Stimulated activated CD4-positive, alpha-beta T cell treated with anti-CD3 and anti-CD28 coated beads, Interleukin-12 subunit alpha, Interleukin-12 subunit beta, amount 100 ng/mL, for 4 hours (primary cell): ENCODE data around the gene DRD3.

Experiments used
- DNase-seq: peaks from one replicate; pipeline ENCODE4 v3.0.0-alpha.2; 2020

Gene DRD3

DNA sequence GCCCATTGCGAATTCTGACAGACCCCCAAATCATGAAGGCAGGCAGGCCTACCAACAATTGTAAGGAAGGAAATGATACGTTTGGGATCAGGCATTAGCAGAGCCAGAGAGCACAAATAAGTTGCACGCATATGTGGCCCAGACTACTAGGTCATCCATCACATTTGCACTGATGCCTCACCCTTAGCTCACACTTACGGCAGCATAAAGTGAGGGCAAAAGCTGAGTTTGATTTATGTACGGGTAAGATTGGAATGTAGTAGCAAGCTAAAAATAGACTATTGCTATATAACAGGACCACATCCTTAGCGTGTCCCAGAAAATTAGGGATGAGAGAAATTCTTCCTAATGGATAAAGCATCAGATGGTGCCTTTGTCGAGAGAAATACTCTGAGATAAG is 63.7 kb downstream of the DRD3 start:
- no peak for DNase-seq

DNA sequence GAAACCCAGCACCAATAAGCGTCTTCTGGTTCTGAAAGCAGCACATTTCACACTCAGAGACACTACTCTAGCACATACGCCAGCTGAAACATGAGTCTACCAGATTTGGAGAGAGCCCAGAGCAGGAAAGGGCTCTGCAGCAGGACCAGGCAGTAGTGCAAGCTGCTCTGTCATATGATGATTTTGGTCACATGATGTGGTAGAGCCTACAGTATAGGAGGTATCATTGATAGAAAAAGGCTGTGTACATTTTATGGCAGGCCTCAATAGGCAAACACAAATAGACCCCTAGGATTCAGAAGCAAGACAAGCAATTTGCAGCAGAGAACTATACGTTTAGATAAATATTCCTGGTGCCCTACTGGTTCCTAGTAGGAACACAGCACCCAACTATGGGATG is 64.1 kb downstream of the DRD3 start:
- DNase-seq: no peak

DNA sequence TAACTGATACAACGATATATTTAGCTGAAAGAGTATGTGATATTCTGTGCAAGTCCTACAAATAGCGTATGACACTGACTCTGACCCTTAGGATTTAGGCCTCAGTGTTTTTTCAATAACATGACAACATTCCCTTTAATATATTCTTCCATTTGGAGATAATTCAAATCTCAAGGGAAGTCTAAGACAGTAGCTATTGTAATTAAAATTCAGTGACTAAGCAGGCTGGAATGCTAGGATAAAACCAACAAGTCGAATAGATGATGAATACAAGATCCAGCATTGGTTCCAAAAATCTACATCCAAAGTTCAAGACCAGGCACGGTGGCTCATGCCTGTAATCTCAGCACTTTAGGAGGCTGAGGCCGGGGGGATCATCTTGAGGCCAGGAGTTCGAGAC is 66.2 kb downstream of the DRD3 start:
- no peak for DNase-seq

DNA sequence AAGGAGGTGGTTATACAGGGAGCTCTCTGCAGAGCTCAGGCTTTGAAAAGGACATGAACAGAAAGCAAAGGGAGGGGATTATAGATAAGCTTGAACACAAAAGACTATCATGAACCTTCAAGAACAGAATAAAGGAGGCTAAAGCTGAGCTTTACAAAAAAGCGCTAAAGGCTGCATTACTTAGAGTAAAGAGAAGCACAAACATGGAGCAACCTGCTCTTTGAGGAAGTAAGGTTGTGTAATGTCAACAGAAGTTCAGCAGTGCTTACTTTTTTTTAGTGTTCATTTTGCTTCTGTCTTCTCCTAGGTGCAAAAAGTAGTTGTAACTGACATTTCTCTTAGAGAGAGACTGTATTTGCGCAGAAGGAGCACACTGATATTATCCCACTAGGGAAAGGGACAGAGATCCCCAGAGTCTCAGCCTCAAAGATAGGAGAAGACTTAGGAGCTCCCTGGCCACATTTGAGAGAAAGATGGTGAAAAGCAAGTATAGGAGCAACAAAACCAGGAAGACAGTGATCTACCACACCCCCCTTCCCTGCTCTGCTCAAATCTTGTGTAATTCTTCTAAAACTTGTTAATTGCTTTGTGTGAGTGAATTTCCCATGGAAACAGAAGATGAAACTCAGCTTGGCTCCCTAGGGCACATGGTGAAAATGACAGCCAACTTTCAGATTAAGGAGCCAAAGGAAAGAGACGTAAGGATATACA is 67.6 kb downstream of the DRD3 start:
- DNase-seq: no peak

DNA sequence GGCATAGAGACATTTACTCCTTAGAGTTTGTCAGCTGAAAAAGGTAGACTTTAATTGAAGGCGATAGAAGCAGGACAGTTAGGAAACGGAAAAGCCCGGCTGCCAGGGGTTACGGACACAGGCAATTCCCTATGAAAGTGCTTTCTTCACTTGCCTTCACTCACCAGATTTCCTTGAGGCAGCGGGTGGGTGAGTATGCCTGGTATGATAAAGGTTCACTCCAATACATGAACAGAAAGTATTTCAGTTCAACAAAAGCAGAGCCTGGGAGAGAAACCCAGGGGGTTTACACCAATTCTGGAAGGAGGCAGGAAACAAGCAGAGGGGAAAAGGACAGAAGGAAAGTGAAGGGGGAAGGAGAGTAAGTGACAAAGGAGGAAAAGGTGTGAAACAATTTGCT is 68.4 kb downstream of the DRD3 start:
- DNase-seq: no peak

DNA sequence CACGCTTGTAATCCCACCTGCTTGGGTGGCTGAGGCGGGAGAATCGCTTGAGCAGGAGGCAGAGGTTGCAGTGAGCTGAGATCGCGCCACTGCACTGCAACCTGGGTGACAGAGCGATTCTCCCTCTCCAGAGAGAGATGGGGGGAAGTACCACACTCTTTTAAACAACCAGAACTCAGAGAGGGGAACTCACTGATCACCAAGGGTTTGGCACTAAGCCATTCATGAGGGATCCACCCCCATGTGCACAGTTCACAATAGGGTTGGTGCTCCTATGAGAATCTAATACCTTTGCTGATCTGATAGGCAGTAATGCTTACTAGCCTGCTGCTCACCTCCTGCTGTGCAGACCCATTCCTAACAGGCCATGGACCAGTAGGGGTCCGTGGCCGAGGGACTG is 70.7 kb downstream of the DRD3 start:
- DNase-seq: no peak

DNA sequence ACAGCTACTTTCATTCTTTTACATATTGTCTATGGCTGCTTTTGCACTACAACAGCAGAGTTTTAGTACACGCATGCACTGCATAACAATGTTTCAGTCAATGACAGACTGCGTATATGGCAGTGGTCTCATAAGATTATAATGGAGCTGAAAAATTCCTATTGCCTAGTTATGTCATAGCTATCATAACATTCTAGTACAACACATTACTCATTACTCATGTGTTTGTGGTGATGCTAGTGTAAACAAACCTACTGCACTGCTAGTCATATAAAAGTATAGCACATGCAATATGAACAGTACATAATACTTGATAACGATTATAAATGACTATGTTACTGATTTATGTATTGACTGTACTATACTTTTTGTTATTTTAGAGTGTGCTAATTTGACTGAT is 74.4 kb downstream of the DRD3 start:
- DNase-seq: no peak

DNA sequence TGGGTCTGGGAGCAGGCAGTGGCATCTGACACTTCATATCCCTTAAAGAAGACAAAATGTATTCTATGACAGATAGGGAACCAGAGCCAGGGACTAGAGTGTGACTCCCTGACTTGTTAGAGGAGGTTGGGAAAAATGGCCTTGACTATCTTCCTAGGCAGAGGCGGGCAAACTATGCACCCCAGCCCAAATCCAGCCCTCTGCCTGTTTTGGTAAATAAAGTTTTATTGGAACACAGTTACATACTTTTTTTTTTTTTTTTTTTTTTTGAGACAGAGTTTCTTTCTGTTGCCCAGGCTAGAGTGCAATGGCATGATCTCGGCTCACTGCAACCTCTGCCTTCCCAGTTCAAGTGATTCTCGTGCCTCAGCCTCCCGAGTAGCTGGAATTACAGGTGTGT is 75.0 kb downstream of the DRD3 start:
- no peak for DNase-seq

DNA sequence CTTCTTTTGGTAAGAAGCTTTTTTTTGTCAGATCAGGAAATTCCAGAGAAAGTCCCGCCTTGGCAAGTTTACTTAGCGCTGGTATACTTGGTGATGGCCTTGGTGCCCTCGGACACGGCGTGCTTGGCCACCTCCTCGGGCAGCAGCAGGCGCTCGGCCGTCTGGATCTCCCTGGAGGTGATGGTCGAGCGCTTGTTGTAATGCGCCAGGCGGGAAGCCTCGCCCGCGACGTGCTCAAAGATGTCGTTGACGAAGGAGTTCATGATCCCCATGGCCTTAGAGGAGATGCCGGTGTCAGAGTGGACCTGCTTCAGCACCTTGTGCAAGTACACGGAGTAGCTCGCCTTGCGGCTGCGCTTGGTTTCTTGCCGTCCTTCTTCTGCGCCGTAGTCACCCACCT is 75.7 kb downstream of the DRD3 start:
- DNase-seq: no peak

DNA sequence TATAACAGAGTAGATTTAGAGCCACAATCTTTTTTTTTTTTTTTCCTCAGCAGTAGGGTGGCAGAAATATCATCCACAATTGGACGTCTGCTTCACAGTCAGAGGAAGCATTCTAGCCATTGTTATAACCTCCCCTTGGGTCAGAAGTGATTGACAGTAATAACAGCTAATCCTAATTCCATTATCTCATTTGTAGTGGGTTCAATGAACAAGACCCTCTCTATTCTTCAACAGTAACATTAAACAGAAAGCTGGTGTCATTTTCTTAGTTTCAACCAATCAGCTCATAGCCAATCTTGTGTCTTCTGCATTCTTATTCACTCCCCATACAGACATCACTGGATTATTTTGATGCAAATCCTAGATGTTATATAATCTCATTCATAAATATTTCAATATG is 77.8 kb downstream of the DRD3 start:
- DNase-seq: no peak

DNA sequence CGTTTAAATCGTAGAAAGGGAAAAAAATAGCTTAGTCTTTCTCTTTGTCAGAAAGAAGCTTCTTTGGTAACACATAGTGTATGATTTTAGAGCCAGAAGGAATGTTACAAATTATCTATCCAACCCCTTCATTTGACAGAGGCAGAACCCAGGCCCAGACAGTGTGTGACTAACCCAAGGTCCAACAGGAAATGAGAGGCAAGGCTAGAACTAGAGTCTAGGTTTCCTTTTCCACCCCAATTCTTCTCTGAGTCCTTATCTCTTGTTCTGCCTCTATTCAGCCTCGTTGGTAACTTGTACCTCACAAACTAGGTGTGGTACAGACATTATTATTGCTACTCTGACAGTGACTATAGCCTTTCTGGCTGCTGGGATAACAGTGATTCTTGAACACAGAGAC is 83.1 kb downstream of the DRD3 start:
- DNase-seq: no peak

DNA sequence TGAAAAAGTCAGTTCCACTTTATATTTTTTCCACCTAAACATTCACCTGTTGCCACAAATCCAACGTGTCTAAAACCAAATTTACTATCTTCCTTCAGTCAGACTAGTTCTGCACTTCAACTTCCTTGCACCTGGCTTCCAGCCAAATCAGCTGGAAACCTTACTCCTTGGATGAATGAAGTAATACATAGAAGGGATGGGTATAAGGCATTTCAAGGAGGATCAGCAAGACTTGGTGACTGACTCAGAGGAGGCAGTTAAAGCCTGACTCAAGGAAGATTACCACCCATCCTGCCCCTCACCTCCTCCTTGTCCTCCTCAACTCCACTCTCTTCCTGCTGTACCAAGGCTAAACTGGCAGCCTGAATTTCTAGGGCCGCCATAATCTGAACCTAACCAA is 85.3 kb downstream of the DRD3 start:
- no peak for DNase-seq

DNA sequence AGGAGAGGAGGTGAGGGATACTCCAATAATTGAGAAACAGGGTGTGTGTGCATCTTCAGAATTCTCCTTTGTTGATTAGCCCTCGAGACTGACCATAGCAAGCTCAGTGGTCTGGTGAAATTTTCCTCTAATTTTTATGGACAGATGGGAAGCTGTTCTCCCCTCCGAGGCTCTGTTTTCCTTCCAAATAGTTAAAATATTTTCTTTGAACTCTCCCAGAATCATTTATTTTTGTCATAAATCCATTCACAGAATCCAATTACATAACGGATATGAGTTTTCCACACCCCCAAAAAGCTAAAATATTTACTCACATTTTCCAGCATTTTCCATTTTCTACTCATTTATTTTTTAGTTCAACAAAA is 85.9 kb downstream of the DRD3 start:
- DNase-seq: no peak

DNA sequence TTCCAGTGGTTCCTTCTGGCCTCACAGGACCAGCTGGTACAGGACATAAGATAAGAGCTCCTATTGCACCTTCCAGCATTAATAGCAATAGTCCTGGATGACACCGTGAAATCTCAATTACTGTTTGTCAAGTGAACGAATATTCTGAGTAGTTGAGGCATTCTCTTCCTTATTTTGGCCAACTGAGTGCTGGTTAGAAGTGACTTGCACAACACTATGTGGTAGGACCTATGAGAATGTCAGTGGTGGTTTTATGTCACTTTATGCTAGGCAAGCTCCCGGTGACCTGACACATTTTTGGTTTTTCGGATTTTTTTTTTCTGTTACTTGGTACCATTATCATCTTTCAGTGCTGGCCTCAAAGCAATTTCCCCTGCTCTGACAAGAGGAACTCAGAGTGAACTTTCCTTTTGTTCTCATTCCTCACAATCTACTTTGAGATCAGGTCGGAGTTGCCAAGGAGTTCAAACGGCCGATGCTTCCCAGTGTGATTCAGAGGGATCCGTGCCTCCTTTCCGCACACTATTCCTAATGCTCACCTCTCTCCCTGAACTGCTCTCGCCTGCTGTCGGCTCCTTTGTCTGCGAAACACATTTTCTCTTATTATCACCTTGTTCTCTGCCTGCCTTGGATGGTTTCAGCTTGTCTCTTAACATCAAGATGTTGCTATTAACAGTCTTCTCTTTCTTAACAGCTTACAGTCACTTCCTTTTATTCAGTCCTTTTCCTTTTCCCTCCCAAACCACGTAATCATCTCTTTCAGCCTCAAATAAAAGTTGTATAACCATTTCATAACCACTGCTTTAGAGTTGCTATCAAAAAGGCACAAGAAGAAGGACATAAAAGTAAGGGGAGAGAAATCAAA is 86.5 kb downstream of the DRD3 start:
- DNase-seq: no peak

DNA sequence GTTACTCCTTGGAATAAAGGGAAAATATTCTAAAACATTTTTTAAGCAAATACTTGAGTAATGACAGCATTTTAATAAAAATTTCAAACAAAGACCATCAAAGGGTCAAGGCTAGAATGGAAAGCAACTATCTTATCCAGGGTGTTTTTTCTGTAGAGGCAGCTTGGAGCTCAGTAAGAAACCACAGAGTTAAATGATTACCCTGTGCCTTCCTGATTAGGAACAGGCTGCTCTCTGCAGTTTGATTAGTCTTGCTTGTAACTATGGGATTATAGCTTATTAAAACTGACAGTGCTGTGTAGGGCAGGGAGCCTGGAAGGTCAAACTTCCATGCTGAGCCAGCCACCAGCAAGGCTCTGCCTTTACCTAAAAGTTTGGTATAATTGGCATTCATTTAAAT is 89.2 kb downstream of the DRD3 start:
- DNase-seq: no peak

DNA sequence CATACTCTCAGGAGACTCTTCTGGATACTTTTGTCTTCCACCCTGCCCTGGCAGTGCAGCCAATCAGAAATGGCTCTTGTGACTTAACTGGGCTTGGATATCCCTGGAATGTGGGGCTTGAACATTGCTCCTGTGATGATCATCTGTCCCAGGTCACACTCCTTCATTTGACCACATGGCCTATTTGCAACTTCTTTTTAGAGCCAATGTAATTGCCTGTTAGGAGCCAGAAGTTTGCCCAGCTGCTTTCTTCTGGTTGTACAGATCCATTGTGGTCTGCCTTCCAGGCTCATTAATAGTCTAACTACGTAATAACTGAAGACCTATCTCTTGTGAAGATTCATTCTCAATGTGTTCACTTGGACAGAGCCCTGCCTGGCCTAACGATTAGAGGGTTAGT is 92.5 kb downstream of the DRD3 start:
- DNase-seq: no peak

DNA sequence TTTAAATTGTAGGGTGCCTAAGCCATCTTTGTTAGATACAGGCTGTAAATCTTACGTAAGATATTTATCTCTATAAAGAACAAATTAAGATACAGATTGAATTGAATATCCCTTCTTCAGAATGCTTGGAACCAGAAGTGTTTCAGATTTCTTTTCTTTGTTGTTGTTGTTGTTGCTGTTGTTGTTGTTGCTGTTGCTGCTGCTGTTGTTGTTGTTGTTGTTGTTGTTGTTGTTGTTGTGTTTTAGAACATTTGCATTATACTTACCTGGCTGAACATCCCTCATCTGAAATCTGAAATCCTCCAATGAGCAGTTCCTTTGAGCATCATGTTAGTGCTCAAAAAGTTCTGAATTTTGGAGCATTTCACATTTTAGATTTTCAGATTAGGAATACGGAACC is 95.7 kb downstream of the DRD3 start:
- no peak for DNase-seq

DNA sequence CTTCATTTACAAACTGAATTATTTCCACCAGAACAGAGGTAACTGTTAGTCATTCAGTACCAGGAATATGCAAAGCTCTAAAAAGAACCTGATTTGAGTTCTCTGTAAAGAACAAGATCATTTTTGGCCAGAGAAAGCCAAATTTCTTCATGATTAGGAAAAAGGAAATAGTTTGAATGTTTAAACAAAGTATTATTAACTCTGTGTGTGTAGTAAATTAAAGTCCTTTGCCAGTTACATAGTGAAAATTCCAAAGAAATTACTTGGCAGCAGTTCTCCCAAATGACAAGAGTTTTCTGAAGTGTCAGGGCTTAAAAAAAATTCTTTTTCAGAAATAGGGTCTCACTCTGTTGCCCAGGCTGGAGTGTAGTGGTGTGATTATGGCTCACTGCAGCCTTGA is 97.8 kb downstream of the DRD3 start:
- no peak for DNase-seq

DNA sequence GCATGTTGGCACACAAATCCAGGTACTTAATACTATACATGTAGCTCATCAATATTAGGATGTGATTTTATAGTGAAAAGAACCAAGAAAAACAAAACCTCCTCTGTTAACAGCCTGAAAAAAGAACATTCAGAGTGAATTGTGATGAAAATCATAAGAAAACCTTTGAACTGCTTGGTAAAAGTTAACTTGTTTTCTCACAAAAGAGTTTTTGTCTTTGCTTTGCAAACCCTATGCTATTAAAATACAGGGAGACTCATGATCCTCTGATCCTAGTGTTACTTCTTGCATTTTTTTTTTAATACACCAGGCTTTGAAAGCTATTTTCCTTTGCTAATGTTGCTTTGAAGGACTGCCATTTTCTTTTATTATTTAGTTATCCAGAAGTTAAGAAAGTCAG is 98.7 kb downstream of the DRD3 start:
- DNase-seq: no peak

DNA sequence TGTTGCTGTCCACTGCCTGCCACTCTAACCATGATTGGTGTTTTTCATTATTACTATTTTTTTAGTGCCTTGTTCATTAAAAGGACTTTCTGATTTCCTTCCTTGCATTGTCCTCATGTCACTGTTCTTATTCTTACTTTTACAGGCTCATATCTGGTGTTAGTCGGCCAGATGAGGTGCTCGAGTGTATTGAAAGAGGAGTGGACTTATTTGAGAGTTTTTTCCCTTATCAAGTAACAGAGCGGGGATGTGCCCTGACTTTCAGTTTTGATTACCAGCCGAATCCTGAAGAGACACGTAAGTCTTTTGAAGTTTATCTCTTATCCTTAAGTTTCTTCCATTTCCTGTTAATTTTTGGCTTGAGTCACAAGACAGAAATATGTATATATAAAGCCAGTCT is 99.1 kb downstream of the DRD3 start:
- DNase-seq: no peak

DNA sequence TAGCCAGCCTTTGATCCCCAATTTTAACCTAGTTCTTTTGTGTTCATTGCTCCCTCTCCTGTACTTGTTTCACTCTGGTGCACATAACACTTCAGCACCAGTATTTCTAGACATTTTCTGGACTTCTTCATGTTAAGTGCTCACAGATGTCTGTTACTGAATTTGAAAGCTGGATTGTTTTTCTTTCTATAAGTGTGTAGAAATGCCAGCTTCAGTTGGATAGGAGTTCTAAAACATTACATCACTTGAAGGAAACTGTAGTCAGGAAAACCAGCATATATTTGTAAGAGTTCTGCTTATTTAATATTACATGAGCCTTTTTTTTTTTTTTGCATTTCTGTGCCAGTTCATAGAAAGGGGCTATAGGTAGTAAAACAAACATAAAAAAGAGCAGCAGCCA is 100.7 kb downstream of the DRD3 start:
- DNase-seq: no peak
